WTC11 (cell line): ENCODE results near the gene TACR2. TPM values are rescaled to one million over a fixed set of nuclear protein-coding genes. Genes with fewer than 3 reads are reported as not detected.

Source experiments
- ATAC-seq: fragments of 200-7000 bp; cut with Tn5 transposase; 2 replicates; pipeline ENCODE4 v1.10.0; 2021; ENCODE audit warnings: mild to moderate bottlenecking, moderate library complexity
- CTCF ChIA-PET: fragments of 300-600 bp; sonication (Branson Sonifier 250); formaldehyde crosslinking; loops from one replicate; lab custom pipeline; 2021; ENCODE audit warnings: antibody characterized with exemption; lab: Charles Lee
- POLR2A ChIA-PET: fragments of 350-600 bp; sonication (Branson Sonifier 250); formaldehyde crosslinking; loops from one replicate; lab custom pipeline; 2021; ENCODE audit warnings: antibody characterized with exemption; lab: Charles Lee
- DNase-seq: peaks from one replicate; pipeline ENCODE4 v3.0.0; 2021; ENCODE audit warnings: low spot score
- H3K27ac Mint-ChIP-seq: 2 replicates; pipeline ENCODE4 v1.8.0; 2021; ENCODE audit warnings: mixed read lengths
- H3K27me3 Mint-ChIP-seq: 2 replicates; pipeline ENCODE4 v1.8.0; 2021; ENCODE audit warnings: low read depth, mild to moderate bottlenecking, moderate library complexity, mixed read lengths
- H3K36me3 Mint-ChIP-seq: 2 replicates; pipeline ENCODE4 v1.8.0; 2021; ENCODE audit warnings: mixed read lengths
- H3K4me1 Mint-ChIP-seq: 2 replicates; pipeline ENCODE4 v1.8.0; 2022; ENCODE audit warnings: mixed read lengths
- H3K4me3 Mint-ChIP-seq: 2 replicates; pipeline ENCODE4 v1.8.0; 2021; ENCODE audit warnings: mild to moderate bottlenecking, moderate library complexity, mixed read lengths
- H3K9me3 Mint-ChIP-seq: 2 replicates; pipeline ENCODE4 v1.8.0; 2021; ENCODE audit warnings: mixed read lengths
- ATF1 ChIP-seq: sonication (generic); formaldehyde crosslinking; IDR thresholded peaks from 2 replicates; pipeline ENCODE4 v1.8.1; 2023; ENCODE audit warnings: mild to moderate bottlenecking, moderate library complexity, missing genetic modification reagents
- CTCF ChIP-seq: fragments of 200-600 bp; IDR thresholded peaks from 2 replicates; pipeline ENCODE4 v1.8.0; 2022; ENCODE audit warnings: antibody characterized with exemption
- E2F5 ChIP-seq: sonication (generic); formaldehyde crosslinking; IDR thresholded peaks from 2 replicates; pipeline ENCODE4 v1.8.1; 2022; ENCODE audit warnings: mild to moderate bottlenecking, moderate library complexity, missing genetic modification reagents
- ERG ChIP-seq: fragments of 250-450 bp; sonication (Bioruptor Pico); IDR thresholded peaks from 2 replicates; pipeline ENCODE4 v1.8.0; 2021; ENCODE audit warnings: mild to moderate bottlenecking
- FOXK1 ChIP-seq: sonication (generic); formaldehyde crosslinking; IDR thresholded peaks from 2 replicates; pipeline ENCODE4 v1.8.0; 2022; ENCODE audit warnings: mild to moderate bottlenecking, moderate library complexity, missing genetic modification reagents
- FOXP1 ChIP-seq: sonication (generic); formaldehyde crosslinking; IDR thresholded peaks from 2 replicates; pipeline ENCODE4 v1.8.0; 2022; ENCODE audit warnings: missing genetic modification reagents, mild to moderate bottlenecking, moderate library complexity, borderline replicate concordance
- FOXP4 ChIP-seq: sonication (generic); formaldehyde crosslinking; IDR thresholded peaks from 2 replicates; pipeline ENCODE4 v1.8.0; 2022; ENCODE audit warnings: mild to moderate bottlenecking, missing genetic modification reagents
- GTF2I ChIP-seq: fragments of 250-450 bp; sonication (Bioruptor Pico); conservative IDR thresholded peaks from 2 replicates; pipeline ENCODE4 v1.4.0; 2021; ENCODE audit warnings: mild to moderate bottlenecking
- HMGXB4 ChIP-seq: sonication (generic); formaldehyde crosslinking; IDR thresholded peaks from 2 replicates; pipeline ENCODE4 v1.8.1; 2023; ENCODE audit warnings: mild to moderate bottlenecking, moderate library complexity, missing genetic modification reagents
- MYBL2 ChIP-seq: sonication (generic); formaldehyde crosslinking; IDR thresholded peaks from 2 replicates; pipeline ENCODE4 v1.8.1; 2023; ENCODE audit warnings: mild to moderate bottlenecking, moderate library complexity, missing genetic modification reagents
- NFE2L1 ChIP-seq: sonication (generic); formaldehyde crosslinking; IDR thresholded peaks from 2 replicates; pipeline ENCODE4 v1.8.1; 2023; ENCODE audit warnings: missing genetic modification reagents
- NFYB ChIP-seq: sonication (generic); formaldehyde crosslinking; conservative IDR thresholded peaks from 2 replicates; pipeline ENCODE4 v1.8.0; 2022; ENCODE audit warnings: low read depth, missing genetic modification reagents
- OVOL2 ChIP-seq: fragments of 250-450 bp; sonication (Bioruptor Pico); IDR thresholded peaks from 2 replicates; pipeline ENCODE4 v1.9.0; 2021; ENCODE audit warnings: mild to moderate bottlenecking, borderline replicate concordance
- SOX15 ChIP-seq: fragments of 250-450 bp; sonication (Bioruptor Pico); IDR thresholded peaks from 2 replicates; pipeline ENCODE4 v1.9.0; 2021; ENCODE audit warnings: mild to moderate bottlenecking
- USF1 ChIP-seq: sonication (generic); formaldehyde crosslinking; IDR thresholded peaks from 2 replicates; pipeline ENCODE4 v1.8.0; 2022; ENCODE audit warnings: mild to moderate bottlenecking, missing genetic modification reagents
- ZBTB21 ChIP-seq: sonication (generic); formaldehyde crosslinking; IDR thresholded peaks from 2 replicates; pipeline ENCODE4 v1.8.1; 2023; ENCODE audit warnings: mild to moderate bottlenecking, missing genetic modification reagents, borderline replicate concordance
- ZBTB43 ChIP-seq: sonication (generic); formaldehyde crosslinking; IDR thresholded peaks from 2 replicates; pipeline ENCODE4 v1.8.1; 2023; ENCODE audit warnings: mild to moderate bottlenecking, missing genetic modification reagents
- ZNF121 ChIP-seq: sonication (generic); formaldehyde crosslinking; IDR thresholded peaks from 2 replicates; pipeline ENCODE4 v1.8.0; 2023; ENCODE audit warnings: missing genetic modification reagents
- ZNF232 ChIP-seq: sonication (generic); formaldehyde crosslinking; IDR thresholded peaks from 2 replicates; pipeline ENCODE4 v1.8.0; 2022; ENCODE audit warnings: mild to moderate bottlenecking, missing genetic modification reagents
- ZNF317 ChIP-seq: sonication (generic); formaldehyde crosslinking; IDR thresholded peaks from 2 replicates; pipeline ENCODE4 v1.8.1; 2023; ENCODE audit warnings: low read depth, mild to moderate bottlenecking, moderate library complexity, missing genetic modification reagents, borderline replicate concordance
- ZNF512 ChIP-seq: sonication (generic); formaldehyde crosslinking; IDR thresholded peaks from 2 replicates; pipeline ENCODE4 v1.8.1; 2022; ENCODE audit warnings: missing genetic modification reagents, borderline replicate concordance
- total RNA-seq: library from RNA; stranded (reverse); gene quantifications from 3 replicates; pipeline ENCODE4 v1.2.3, GENCODE V29; 2021

The TACR2 gene
- total RNA-seq, 1 experiment from 2014 or later, result 0.20 TPM

- TF ChIP-seq USF1 (CRISPR knock-in tag) (no peak), FOXP1 (CRISPR knock-in tag) (no peak), FOXP4 (CRISPR knock-in tag) (no peak), E2F5 (CRISPR knock-in tag) (no peak; the same call in 1 of the 2 replicates), MYBL2 (CRISPR knock-in tag) (no peak; the same call in 1 of the 2 replicates), HMGXB4 (CRISPR knock-in tag) (no peak), OVOL2 (CRISPR knock-in tag) (no peak), ERG (CRISPR knock-in tag) (no peak)
Observed at GRCh38 chr10:69409176-69409495, 7.6 kb downstream of the TACR2 start (continued).

GRCh38 chr10:69408318-69409175, 8.2 kb downstream of the TACR2 start:
- Mint-ChIP-seq H3K27ac (peak overlapping the region; percentile 72; the same call in 1 of the 2 replicates), H3K27me3 (peaks cover 7% of the 10 kb centered on the region), H3K36me3 (peaks cover 8% of the 10 kb centered on the region), H3K4me1 (peaks cover 42% of the 10 kb centered on the region), H3K9me3 (no peaks in the 10 kb centered on the region), H3K4me3 (peak overlapping the region; percentile 49)
- ChIA-PET CTCF (interaction anchor here (0.5 to 3.7 kb wide), 82 partner anchors 8 to 492 kb away, joined by 3 to 47 read pairs (median 4); partner anchors contain the start of genes DDX21, HK1, NEUROG3 and TACR2), POLR2A (interaction anchor here (0.8 to 2.1 kb wide), 3 partner anchors 16 to 170 kb away, joined by 4 to 7 read pairs (median 4); no protein-coding TSS in a partner anchor)
- DNase-seq (peak; percentile 94), ATAC-seq (peak; percentile 71)
- peak; percentile 79 for TF ChIP-seq GTF2I (CRISPR knock-in tag)
- no peak for TF ChIP-seq ZNF232 (CRISPR knock-in tag)
- no peak for TF ChIP-seq NFYB
- TF ChIP-seq ATF1 (CRISPR knock-in tag), result no peak
- TF ChIP-seq NFE2L1 (CRISPR knock-in tag), result no peak; the same call in 1 of the 2 replicates
- TF ChIP-seq CTCF, result peak; percentile 62
- no peak for TF ChIP-seq ZNF512 (CRISPR knock-in tag)
- TF ChIP-seq SOX15 (CRISPR knock-in tag), result no peak
- peak; percentile 94 for TF ChIP-seq FOXP4 (CRISPR knock-in tag)
- peak; percentile 69 for TF ChIP-seq FOXK1 (CRISPR knock-in tag)
- no peak; the same call in 1 of the 2 replicates for TF ChIP-seq ZBTB21 (CRISPR knock-in tag)
- peak; percentile 89 for TF ChIP-seq ZNF121
- TF ChIP-seq ZNF317 (CRISPR knock-in tag), result no peak
- no peak for TF ChIP-seq ZBTB43 (CRISPR knock-in tag)
